ENCODE measurements around the gene THOC5. TPM values are rescaled to one million over a fixed set of nuclear protein-coding genes. Genes with fewer than 3 reads are reported as not detected.

Gene THOC5
- total RNA-seq, 1 donor from 2014 or later: 43.8 TPM

- Histone ChIP-seq H3K9me3 (ENCODE audit: control insufficient read depth in 3 of 3, low read length in 3 of 3) (no peaks in the 10 kb centered on the region), H3K4me3 (ENCODE audit: low read length in 3 of 3) (no peak overlapping the region), H3K9ac (ENCODE audit: low read depth in 1 of 3, low read length in 3 of 3) (no peak overlapping the region), H3K27me3 (ENCODE audit: control insufficient read depth in 3 of 3, insufficient read depth in 3 of 3, low read length in 3 of 3) (peaks cover 0 to 1% (median 0%) of the 10 kb centered on the region in 3 donors), H3K4me1 (ENCODE audit: control insufficient read depth in 3 of 3, insufficient read depth in 3 of 3, low read length in 3 of 3) (no peaks in the 10 kb centered on the region), H3K27ac (ENCODE audit: low read depth, low read length) (no peak overlapping the region), H3K36me3 (ENCODE audit: control insufficient read depth in 3 of 3, insufficient read depth in 3 of 3, low read length in 3 of 3) (no peaks in the 10 kb centered on the region)
Observed at GRCh38 chr22:29463629-29464028, 89.9 kb downstream of the THOC5 start.

- Histone ChIP-seq H3K36me3 (ENCODE audit: control insufficient read depth in 3 of 3, insufficient read depth in 3 of 3, low read length in 3 of 3) (no peaks in the 10 kb centered on the region), H3K4me3 (ENCODE audit: low read length in 3 of 3) (no peak overlapping the region), H3K9me3 (ENCODE audit: control insufficient read depth in 3 of 3, low read length in 3 of 3) (no peaks in the 10 kb centered on the region), H3K27me3 (ENCODE audit: control insufficient read depth in 3 of 3, insufficient read depth in 3 of 3, low read length in 3 of 3) (no peaks in the 10 kb centered on the region), H3K4me1 (ENCODE audit: control insufficient read depth in 3 of 3, insufficient read depth in 3 of 3, low read length in 3 of 3) (no peaks in the 10 kb centered on the region), H3K9ac (ENCODE audit: low read depth in 1 of 3, low read length in 3 of 3) (no peak overlapping the region), H3K27ac (ENCODE audit: low read depth, low read length) (no peak overlapping the region)
Observed at GRCh38 chr22:29461263-29461662, 92.3 kb downstream of the THOC5 start.

GRCh38 chr22:29459773-29460172, 93.8 kb downstream of the THOC5 start:
- Histone ChIP-seq H3K9ac (ENCODE audit: low read depth in 1 of 3, low read length in 3 of 3) (no peak overlapping the region), H3K4me3 (ENCODE audit: low read length in 3 of 3) (no peak overlapping the region), H3K36me3 (ENCODE audit: control insufficient read depth in 3 of 3, insufficient read depth in 3 of 3, low read length in 3 of 3) (no peaks in the 10 kb centered on the region), H3K9me3 (ENCODE audit: control insufficient read depth in 3 of 3, low read length in 3 of 3) (no peaks in the 10 kb centered on the region), H3K27ac (ENCODE audit: low read depth, low read length) (no peak overlapping the region), H3K4me1 (ENCODE audit: control insufficient read depth in 3 of 3, insufficient read depth in 3 of 3, low read length in 3 of 3) (no peaks in the 10 kb centered on the region), H3K27me3 (ENCODE audit: control insufficient read depth in 3 of 3, insufficient read depth in 3 of 3, low read length in 3 of 3) (no peaks in the 10 kb centered on the region)

- Histone ChIP-seq H3K27me3 (ENCODE audit: control insufficient read depth in 3 of 3, insufficient read depth in 3 of 3, low read length in 3 of 3) (no peaks in the 10 kb centered on the region), H3K36me3 (ENCODE audit: control insufficient read depth in 3 of 3, insufficient read depth in 3 of 3, low read length in 3 of 3) (no peaks in the 10 kb centered on the region), H3K4me3 (ENCODE audit: low read length in 3 of 3) (no peak overlapping the region), H3K27ac (ENCODE audit: low read depth, low read length) (no peak overlapping the region), H3K9me3 (ENCODE audit: control insufficient read depth in 3 of 3, low read length in 3 of 3) (no peaks in the 10 kb centered on the region), H3K4me1 (ENCODE audit: control insufficient read depth in 3 of 3, insufficient read depth in 3 of 3, low read length in 3 of 3) (peaks cover 0 to 4% (median 3%) of the 10 kb centered on the region in 3 donors), H3K9ac (ENCODE audit: low read depth in 1 of 3, low read length in 3 of 3) (no peak overlapping the region)
Observed at GRCh38 chr22:29458551-29458950, 95.0 kb downstream of the THOC5 start.

GRCh38 chr22:29457730-29458129, 95.8 kb downstream of the THOC5 start:
- Histone ChIP-seq H3K27ac (ENCODE audit: low read depth, low read length) (no peak overlapping the region), H3K9ac (ENCODE audit: low read depth in 1 of 3, low read length in 3 of 3) (no peak overlapping the region), H3K9me3 (ENCODE audit: control insufficient read depth in 3 of 3, low read length in 3 of 3) (no peaks in the 10 kb centered on the region), H3K27me3 (ENCODE audit: control insufficient read depth in 3 of 3, insufficient read depth in 3 of 3, low read length in 3 of 3) (no peaks in the 10 kb centered on the region), H3K4me3 (ENCODE audit: low read length in 3 of 3) (no peak overlapping the region), H3K4me1 (ENCODE audit: control insufficient read depth in 3 of 3, insufficient read depth in 3 of 3, low read length in 3 of 3) (peaks cover 0 to 4% (median 3%) of the 10 kb centered on the region in 3 donors), H3K36me3 (ENCODE audit: control insufficient read depth in 3 of 3, insufficient read depth in 3 of 3, low read length in 3 of 3) (no peaks in the 10 kb centered on the region)

- H3K27ac ChIP-seq (ENCODE audit: low read depth, low read length): no peak overlapping the region
- no peak overlapping the region for H3K9ac ChIP-seq (ENCODE audit: low read depth in 1 of 3, low read length in 3 of 3)
- H3K27me3 ChIP-seq (ENCODE audit: control insufficient read depth in 3 of 3, insufficient read depth in 3 of 3, low read length in 3 of 3): no peaks in the 10 kb centered on the region
- H3K4me1 ChIP-seq (ENCODE audit: control insufficient read depth in 3 of 3, insufficient read depth in 3 of 3, low read length in 3 of 3): peaks cover 0 to 4% (median 3%) of the 10 kb centered on the region in 3 donors
- no peak overlapping the region for H3K4me3 ChIP-seq (ENCODE audit: low read length in 3 of 3)
- H3K36me3 ChIP-seq (ENCODE audit: control insufficient read depth in 3 of 3, insufficient read depth in 3 of 3, low read length in 3 of 3): no peaks in the 10 kb centered on the region
- no peaks in the 10 kb centered on the region for H3K9me3 ChIP-seq (ENCODE audit: control insufficient read depth in 3 of 3, low read length in 3 of 3)
Observed at GRCh38 chr22:29456211-29456671, 97.3 kb downstream of the THOC5 start.

Other genes starting within 250 kb of the THOC5 start
- 3.1 TPM for gene GAS2L1, start 247.1 kb downstream of the THOC5 start, total RNA-seq
- gene RASL10A, start 238.1 kb downstream of the THOC5 start, total RNA-seq: under 0.01 TPM
- gene AP1B1, start 165.2 kb downstream of the THOC5 start, total RNA-seq: 23.0 TPM
- gene RFPL1, start 115.2 kb downstream of the THOC5 start, total RNA-seq: not detected
- gene NEFH, start 73.5 kb downstream of the THOC5 start, total RNA-seq: 0.52 TPM
- 22.4 TPM for gene NIPSNAP1, start 27.4 kb upstream of the THOC5 start, total RNA-seq
- 29.2 TPM for gene NF2, start 49.9 kb upstream of the THOC5 start, total RNA-seq
- gene CABP7, start 166.2 kb upstream of the THOC5 start, total RNA-seq: not detected
- gene ZMAT5, start 213.2 kb upstream of the THOC5 start, total RNA-seq: 18.8 TPM
- 57.9 TPM for gene UQCR10, start 213.6 kb upstream of the THOC5 start, total RNA-seq

Data from skeletal muscle tissue (tissue), 4 donors.